Measurements from ENCODE around the gene CHMP6.

The CHMP6 gene

GRCh38 chr17:80991645-80992076 is at the start of gene CHMP6:
CHMP6 (plus strand) TSS chr17:80991841; CDS start chr17:80991919, 78 bp downstream.
- DNase-seq (ENCODE audit: low read depth in 2 of 2), result peak; percentile 34 to 46

DNA sequence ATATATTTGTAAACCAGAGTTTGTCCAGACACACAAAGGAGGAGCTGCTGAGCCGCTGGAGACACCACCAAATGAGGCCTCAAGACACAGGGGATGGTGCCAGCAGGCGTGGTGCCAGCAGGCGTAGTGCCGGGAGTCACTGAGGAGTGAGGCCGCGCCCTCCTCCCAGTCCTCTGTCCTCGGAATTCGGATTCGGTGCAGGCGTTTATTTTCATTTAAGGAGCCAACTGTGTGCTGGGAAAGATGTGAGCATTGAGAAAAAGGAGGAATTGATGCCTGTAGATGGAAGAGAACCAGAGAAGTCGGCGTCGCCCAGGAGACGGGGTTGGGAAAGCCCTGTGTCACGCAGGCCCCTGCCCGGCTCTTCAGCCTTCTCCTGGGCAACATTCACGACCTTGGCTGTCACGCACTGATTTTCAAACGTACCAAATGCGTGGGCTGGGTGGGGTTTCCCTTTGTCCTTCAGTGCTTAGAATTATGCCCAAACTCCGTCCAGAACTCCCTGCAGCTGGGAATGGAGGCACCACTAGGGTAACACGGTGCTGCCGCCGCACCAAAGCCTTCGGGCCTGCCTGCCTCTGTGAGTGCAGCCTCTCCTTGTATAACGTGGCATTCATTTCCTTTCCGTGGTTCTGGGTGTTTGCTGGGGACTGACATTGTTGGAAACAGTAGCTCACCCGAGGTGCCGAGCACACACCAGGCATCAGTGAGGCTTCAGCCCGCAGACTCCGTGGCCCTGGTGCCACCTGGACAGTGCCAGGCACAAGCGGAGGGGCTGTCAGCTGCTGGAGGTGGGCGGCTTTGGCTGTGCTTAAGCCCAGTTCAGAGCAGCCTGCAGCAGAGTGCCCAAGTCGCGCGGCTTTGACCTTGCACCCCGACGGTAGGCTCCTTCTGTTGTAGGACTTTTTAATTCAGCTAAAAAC is 49.0 kb upstream of the CHMP6 start:
- DNase-seq (ENCODE audit: low read depth in 2 of 2), result no peak

DNA sequence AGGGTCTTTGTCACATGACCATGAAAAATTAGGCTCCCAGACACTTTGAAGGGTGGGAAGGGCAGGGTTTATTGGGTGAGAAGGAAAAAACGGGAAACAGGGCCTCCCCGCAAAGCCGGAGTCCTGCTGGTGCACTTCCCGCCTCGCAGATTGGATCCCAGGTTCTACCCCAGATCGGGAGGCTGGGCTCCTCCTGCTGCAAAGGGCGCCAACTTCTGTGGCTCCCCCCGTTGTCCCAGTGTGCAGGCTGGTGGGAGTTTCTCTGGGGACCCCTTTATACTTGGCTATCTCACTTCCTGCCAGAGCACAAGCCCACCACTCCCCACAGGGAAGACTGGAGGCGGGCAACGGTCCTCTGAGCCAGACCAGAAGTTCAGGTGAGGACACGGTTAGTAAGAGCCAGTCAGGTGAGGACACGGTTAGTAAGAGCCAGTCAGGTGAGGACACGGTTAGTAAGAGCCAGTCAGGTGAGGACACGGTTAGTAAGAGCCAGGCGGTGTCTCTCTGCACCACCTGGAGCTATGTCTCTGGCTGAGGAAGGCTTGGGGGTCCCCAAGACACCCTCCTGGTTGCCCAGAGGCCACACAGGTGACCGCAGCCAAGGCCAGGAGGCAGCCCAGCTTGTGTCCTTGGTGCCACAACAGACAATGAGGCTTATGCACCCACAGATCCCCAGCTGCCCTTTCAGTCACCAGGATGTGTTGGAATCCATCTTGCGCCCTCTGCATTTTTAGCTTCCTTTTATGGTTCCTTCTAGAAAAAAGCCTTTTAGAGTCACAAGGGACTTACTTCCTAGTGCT is 48.1 kb upstream of the CHMP6 start:
- no peak for DNase-seq (ENCODE audit: low read depth in 2 of 2)

DNA sequence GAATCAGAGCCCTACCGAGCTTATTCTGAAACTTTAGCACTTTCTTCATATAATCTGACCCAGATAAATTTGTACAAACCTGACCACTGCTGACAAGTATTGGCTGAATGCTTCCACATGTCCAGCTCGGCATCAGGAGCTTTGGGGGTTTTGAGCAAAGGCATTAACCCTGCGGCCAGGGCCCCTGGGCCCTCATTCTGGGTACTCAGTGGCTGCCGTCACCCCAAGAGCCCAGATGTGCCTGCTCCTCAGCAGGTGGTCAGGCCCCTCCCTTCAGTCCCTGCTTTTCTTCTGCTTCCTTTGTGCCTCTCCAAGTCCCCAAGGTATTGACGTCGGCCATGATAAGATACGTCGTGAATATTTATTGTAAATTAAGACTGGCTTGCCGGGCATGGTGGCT is 47.3 kb upstream of the CHMP6 start:
- no peak for DNase-seq (ENCODE audit: low read depth in 2 of 2)

GRCh38 chr17:80945736-80946135 is 45.9 kb upstream of the CHMP6 start:
- DNase-seq (ENCODE audit: low read depth in 2 of 2), result no peak

DNA sequence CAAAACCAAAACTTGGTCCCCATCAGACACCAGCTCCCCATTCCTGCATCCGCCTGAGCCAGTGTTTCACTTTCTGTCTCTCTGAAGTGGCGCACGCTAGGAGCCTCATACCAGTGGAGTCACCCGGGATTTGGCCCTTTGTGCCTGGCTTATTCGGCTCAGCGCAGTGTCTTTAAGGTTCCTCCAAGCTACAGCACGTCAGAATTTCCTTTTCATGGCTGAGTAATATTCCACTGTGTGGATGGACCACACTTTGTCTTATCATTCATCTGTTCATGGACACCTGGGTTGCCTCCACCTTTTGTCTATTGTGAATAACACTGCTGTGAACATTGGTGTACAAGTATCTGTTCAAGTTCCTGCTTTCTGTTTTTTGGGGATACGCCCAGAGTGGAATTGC is 45.2 kb upstream of the CHMP6 start:
- no peak for DNase-seq (ENCODE audit: low read depth in 2 of 2)

DNA sequence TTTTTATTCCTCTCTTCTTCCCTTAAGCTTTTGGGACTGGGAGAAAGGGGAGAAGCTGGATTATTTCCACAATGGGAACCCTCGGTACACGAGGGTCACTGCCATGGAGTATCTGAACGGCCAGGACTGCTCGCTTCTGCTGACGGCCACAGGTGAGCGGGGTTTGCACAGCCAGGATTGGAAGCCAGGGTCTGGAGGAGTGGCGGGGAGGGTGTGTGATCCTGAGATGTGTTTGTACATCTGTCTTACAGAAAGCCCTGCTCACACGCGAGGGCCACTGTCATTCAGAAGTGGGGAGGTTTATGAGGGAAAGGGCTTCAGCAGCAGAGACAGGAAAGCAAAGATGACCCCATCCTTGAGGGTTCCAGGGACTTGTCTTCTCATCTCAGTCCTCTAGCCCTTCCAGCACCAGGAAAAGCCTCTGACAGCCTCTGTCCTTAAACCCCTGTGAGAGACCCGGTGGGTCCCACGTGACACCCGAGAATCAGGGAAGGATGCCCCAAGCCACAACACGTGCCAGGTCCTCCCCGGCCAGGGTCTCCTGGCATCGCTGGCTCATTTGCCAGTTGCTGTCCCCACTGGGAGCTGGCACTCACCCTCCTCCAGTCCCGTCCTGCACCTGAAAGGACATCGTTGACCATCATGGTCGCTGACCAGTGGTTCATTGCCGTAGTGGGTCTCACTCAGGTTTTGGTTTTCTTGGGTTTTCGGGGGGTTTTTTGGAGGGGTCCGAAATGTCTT is 44.3 kb upstream of the CHMP6 start:
- no peak for DNase-seq (ENCODE audit: low read depth in 2 of 2)

GRCh38 chr17:80948019-80948975 is 43.3 kb upstream of the CHMP6 start:
- DNase-seq (ENCODE audit: low read depth in 2 of 2), result no peak

- no peak for DNase-seq (ENCODE audit: low read depth in 2 of 2)
Measured at GRCh38 chr17:80948976-80949450, 42.6 kb upstream of the CHMP6 start.

- no peak for DNase-seq (ENCODE audit: low read depth in 2 of 2)
Measured at GRCh38 chr17:80949451-80950421, 41.9 kb upstream of the CHMP6 start.

GRCh38 chr17:80950466-80951120 is 41.0 kb upstream of the CHMP6 start:
- no peak for DNase-seq (ENCODE audit: low read depth in 2 of 2)

GRCh38 chr17:80951121-80952090 is 40.2 kb upstream of the CHMP6 start:
- DNase-seq (ENCODE audit: low read depth in 2 of 2), result no peak

GRCh38 chr17:80952291-80952690 is 39.4 kb upstream of the CHMP6 start:
- no peak for DNase-seq (ENCODE audit: low read depth in 2 of 2)

DNA sequence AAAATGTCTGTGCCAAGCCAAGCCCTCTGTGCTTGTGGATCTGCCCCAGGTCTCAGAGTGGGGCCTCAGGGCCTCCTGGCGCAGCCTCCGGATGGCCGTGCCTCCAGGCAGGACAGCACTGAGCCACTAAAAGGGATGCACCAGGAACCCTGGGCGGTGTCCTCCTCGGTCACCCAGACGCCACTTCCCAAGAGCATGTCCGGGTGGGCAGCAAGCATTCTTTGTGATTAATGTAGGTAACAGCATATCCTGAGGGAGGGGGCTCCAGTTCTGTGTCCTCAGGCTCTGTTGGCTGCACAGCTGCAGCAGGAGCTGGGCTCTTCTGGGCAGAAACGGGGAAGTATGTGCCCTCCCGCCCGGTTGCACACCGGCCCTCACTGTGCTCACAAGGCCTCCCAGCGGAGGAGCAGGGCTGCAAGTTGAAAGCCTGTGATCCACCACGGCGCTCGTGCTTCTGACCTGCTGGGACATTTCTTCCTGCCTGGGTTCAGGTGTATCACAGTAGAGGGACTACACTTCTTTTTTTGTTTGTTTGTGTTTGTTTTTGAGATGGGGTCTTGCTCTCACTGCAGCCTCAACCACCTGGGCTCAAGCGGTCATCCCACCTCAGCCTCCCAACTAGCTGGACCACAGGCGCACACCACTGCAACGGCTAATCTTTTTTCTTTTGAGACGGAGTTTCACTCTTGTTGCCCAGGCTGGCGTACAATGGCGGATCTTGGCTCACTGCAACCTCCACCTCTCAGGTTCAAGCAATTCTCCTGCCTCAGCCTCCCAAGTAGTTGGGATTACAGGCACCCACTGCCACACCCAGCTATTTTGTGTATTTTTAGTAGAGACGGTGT is 37.9 kb upstream of the CHMP6 start:
- DNase-seq (ENCODE audit: low read depth in 2 of 2), result no peak

DNA sequence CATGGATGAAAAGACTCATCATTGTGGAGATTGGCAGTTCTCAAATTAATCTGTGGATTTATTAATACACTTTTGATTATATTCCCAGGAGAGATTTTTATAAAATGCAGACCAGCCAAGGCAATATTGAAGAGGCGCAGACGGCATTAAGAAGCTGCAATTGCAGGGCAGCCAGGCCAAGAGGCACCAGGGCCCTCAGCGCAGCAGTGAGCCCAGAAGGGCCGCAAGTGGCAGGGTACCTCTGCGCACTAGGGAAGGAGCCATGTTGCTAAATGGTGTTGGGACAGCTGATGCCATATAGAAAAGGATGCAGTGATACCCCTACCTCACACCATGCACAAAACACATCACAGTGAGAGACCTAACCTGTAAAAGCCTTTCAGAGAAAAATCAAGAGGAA is 36.6 kb upstream of the CHMP6 start:
- DNase-seq (ENCODE audit: low read depth in 2 of 2), result no peak

DNA sequence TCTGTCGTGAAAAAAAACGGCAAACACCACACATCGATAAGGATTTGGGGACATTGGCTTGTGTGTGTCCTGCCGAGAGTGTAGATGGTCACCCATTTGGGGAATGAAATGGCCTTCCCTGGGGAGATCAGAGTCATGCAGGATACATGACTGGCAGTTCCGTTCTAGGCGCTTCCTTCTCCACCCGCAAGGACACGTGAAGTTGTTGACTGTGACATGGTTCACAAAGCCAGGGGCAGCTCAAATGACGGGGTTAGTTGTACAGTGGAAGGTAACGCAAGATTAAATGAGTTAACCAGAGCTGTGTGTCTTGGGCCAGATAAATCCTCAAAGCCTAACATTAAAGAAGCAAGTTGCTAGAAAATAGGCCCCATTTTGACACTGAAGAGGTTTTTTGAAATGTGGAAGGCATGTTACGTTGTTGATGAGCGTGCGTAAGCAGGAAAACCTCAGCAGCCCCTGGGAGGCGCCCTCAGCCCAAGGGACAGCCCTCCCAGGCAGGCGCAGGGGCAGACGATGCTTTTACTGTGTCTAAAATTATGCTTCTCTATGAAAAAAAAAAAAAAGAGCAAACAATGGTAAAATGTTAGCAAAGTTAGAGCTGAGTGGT is 35.9 kb upstream of the CHMP6 start:
- no peak for DNase-seq (ENCODE audit: low read depth in 2 of 2)

Measured in activated CD8-positive, alpha-beta memory T cell treated with anti-CD3 and anti-CD28 coated beads for 4 hours (primary cell).